AG04449 (cell line): ENCODE results near the gene NHSL1.

ENCODE experiments used
- CTCF ChIA-PET: fragments of 350-600 bp; formaldehyde crosslinking; extraction: SDS; loops from one replicate; lab custom pipeline; 2021; ENCODE audit warnings: antibody characterized with exemption; lab: Yijun Ruan, JAX
- POLR2A ChIA-PET: fragments of 400-600, 350-600 bp; formaldehyde crosslinking; extraction: SDS; loops from one replicate; lab custom pipeline; 2020; ENCODE audit warnings: antibody characterized with exemption, inconsistent platforms; lab: Yijun Ruan, JAX
- DNase-seq: peaks from one replicate; pipeline ENCODE4 v3.0.0-alpha.2; 2010; ENCODE audit warnings: low read depth, low spot score
- H3K4me3 ChIP-seq: 2 replicates; pipeline ENCODE4 v1.5.1; 2011; ENCODE audit warnings: low read depth, mild to moderate bottlenecking, control low read depth, low read length
- CTCF ChIP-seq: IDR thresholded peaks from one replicate; pipeline ENCODE4 v1.5.1; 2011; ENCODE audit warnings: mild to moderate bottlenecking, moderate library complexity, low read length, control low read depth, inconsistent platforms; ENCODE audit not compliant: insufficient read depth; ENCODE audit errors: missing control alignments

The NHSL1 gene

GRCh38 chr6:138397128-138398122, 101.9 kb downstream of the NHSL1 start:
- POLR2A ChIA-PET: no interaction called here
- TF ChIP-seq CTCF: no peak
- CTCF ChIA-PET: interaction anchor here (1.0 to 1.5 kb wide), 2 partner anchors 121 to 281 kb away, joined by 3 to 4 read pairs; no protein-coding TSS in a partner anchor
- no peak for DNase-seq
- H3K4me3 ChIP-seq: no peak overlapping the region

GRCh38 chr6:138396709-138397108, 102.6 kb downstream of the NHSL1 start:
- TF ChIP-seq CTCF: no peak

GRCh38 chr6:138393871-138394783, 105.2 kb downstream of the NHSL1 start:
- DNase-seq: no peak
- POLR2A ChIA-PET: no interaction called here
- TF ChIP-seq CTCF: no peak
- H3K4me3 ChIP-seq: no peak overlapping the region
- CTCF ChIA-PET: interaction anchor here (0.8 kb wide), 1 partner anchor 278 kb away, joined by 4 read pairs; no protein-coding TSS in a partner anchor

More at GRCh38 chr6:138396709-138397108, 102.6 kb downstream of the NHSL1 start:
- DNase-seq: no peak
- H3K4me3 ChIP-seq: no peak overlapping the region
- CTCF ChIA-PET: interaction anchor here (1.0 to 1.5 kb wide), 2 partner anchors 121 to 280 kb away, joined by 3 to 4 read pairs; no protein-coding TSS in a partner anchor
- POLR2A ChIA-PET: no interaction called here

- POLR2A ChIA-PET: no interaction called here
- CTCF ChIA-PET: no interaction called here
- no peak for TF ChIP-seq CTCF
- no peak for DNase-seq
- no peak overlapping the region for H3K4me3 ChIP-seq
Measured at GRCh38 chr6:138389551-138389950, 109.7 kb downstream of the NHSL1 start.

- DNase-seq: no peak
- TF ChIP-seq CTCF: no peak
- ChIA-PET POLR2A (no interaction called here), CTCF (no interaction called here)
- H3K4me3 ChIP-seq: no peak overlapping the region
Measured at GRCh38 chr6:138387577-138388368, 111.5 kb downstream of the NHSL1 start.
